ENCODE data around the gene AFF3. TPM values are rescaled to one million over a fixed set of nuclear protein-coding genes. Genes with fewer than 3 reads are reported as not detected.
A peak's percentile ranks its signal among the peaks of the same experiment; 100 is the strongest.

Gene AFF3
- total and polyA plus RNA-seq, 8 donors, result 1.4 to 78.8 (median 14.7) TPM

GRCh38 chr2:100072503-100072902 lies 69.9 kb downstream of the AFF3 start:
- no peak for DNase-seq
- Histone ChIP-seq H3K27me3 (no peaks in the 10 kb centered on the region), H3K36me3 (no peaks in the 10 kb centered on the region), H3K4me1 (peaks cover 17 to 53% (median 25%) of the 10 kb centered on the region in 4 donors), H3K4me3 (no peak overlapping the region), H3K9me3 (no peaks in the 10 kb centered on the region), H3K27ac (no peak overlapping the region)
- TF ChIP-seq CTCF (IDR thresholded peaks at IDR 0.05) (no peak), POLR2AphosphoS5 (IDR thresholded peaks at IDR 0.05) (no peak), POLR2A (IDR thresholded peaks at IDR 0.05) (no peak), EP300 (IDR thresholded peaks at IDR 0.05) (no peak)
- WGBS, 5 donors, result 47 to 70% (median 61%) methylated on average over 3 of the region's 3 CpGs
- intact Hi-C loops (cut with DNase I; ENCODE audit: low total_unique reads), result no loop called here

GRCh38 chr2:100071335-100072043 lies 70.9 kb downstream of the AFF3 start:
- Histone ChIP-seq H3K36me3 (no peaks in the 10 kb centered on the region), H3K4me1 (peaks cover 27 to 60% (median 35%) of the 10 kb centered on the region in 4 donors), H3K9me3 (no peaks in the 10 kb centered on the region), H3K4me3 (no peak overlapping the region), H3K27me3 (no peaks in the 10 kb centered on the region), H3K27ac (no peak overlapping the region)
- TF ChIP-seq POLR2A (IDR thresholded peaks at IDR 0.05) (no peak), POLR2AphosphoS5 (IDR thresholded peaks at IDR 0.05) (no peak), EP300 (IDR thresholded peaks at IDR 0.05) (no peak), CTCF (IDR thresholded peaks at IDR 0.05) (no peak)
- 80 to 85% (median 82%) methylated on average over 13 of the region's 13 CpGs for WGBS, 5 donors
- no peak for DNase-seq
- intact Hi-C loops (cut with DNase I; ENCODE audit: low total_unique reads), result no loop called here

GRCh38 chr2:100070078-100070477 lies 72.3 kb downstream of the AFF3 start:
- no peak for TF ChIP-seq POLR2AphosphoS5 (IDR thresholded peaks at IDR 0.05)
- no peak for TF ChIP-seq EP300 (IDR thresholded peaks at IDR 0.05)
- no peak for TF ChIP-seq POLR2A (IDR thresholded peaks at IDR 0.05)
- no peak for TF ChIP-seq CTCF (IDR thresholded peaks at IDR 0.05)
- Histone ChIP-seq H3K9me3 (no peaks in the 10 kb centered on the region), H3K27me3 (no peaks in the 10 kb centered on the region), H3K36me3 (no peaks in the 10 kb centered on the region), H3K4me3 (no peak overlapping the region), H3K4me1 (peaks cover 28 to 74% (median 42%) of the 10 kb centered on the region in 4 donors), H3K27ac (peak overlapping the region in 1 of 5 donors; percentile 79)
- intact Hi-C loops (cut with DNase I; ENCODE audit: low total_unique reads), result no loop called here
- no peak for DNase-seq
- 12 to 25% (median 19%) methylated on average over 4 of the region's 4 CpGs for WGBS, 5 donors

- H3K9me3 ChIP-seq, result no peaks in the 10 kb centered on the region
- H3K27me3 ChIP-seq, result no peaks in the 10 kb centered on the region
- DNase-seq, result no peak
- peaks cover 35 to 68% (median 48%) of the 10 kb centered on the region in 4 donors for H3K4me1 ChIP-seq
- peak overlapping the region; percentile 70 to 91 (median 79) for H3K27ac ChIP-seq
- intact Hi-C loops (cut with DNase I; ENCODE audit: low total_unique reads), result no loop called here
- H3K36me3 ChIP-seq, result no peaks in the 10 kb centered on the region
- TF ChIP-seq EP300 (IDR thresholded peaks at IDR 0.05) (no peak), POLR2A (IDR thresholded peaks at IDR 0.05) (no peak), CTCF (IDR thresholded peaks at IDR 0.05) (no peak), POLR2AphosphoS5 (IDR thresholded peaks at IDR 0.05) (no peak)
- no peak overlapping the region for H3K4me3 ChIP-seq
- WGBS, 5 donors, result 78 to 94% (median 82%) methylated on average over 4 of the region's 4 CpGs
Observed at GRCh38 chr2:100068395-100068794, 74.0 kb downstream of the AFF3 start.

All from stomach (tissue), 9 donors.